Measurements from ENCODE around the gene PAAF1.

Gene PAAF1

DNA sequence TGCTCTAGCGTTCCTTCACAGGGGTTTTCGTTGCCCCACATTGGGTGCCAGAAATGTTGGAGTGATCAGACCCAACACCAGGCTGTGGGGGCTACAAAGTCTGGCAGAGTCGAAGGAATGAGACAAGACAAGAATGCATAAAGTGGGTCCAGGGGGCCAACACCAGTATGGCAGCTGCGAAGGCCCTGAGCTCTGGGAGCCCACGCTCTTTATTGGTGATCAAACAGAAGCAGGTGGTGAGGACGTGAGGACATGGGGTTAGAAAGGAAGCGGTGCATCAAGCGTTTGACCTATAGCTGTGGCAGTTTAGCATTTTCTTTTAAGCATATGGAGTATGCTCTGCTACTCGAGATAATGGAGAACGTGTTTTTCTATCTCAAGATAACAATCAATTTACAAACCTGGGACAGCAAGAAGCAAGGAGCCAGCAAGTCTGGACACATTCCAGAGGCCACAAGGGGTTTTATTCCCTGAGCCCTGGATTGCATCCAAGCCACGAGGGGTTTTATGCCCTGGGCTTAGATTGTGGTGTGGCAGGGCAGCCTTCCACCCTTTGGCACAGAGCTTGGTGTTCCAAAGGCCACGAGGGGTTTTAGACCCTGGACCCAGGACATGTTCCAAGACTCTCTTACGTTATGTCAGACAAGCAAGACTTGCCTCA, 70.1 kb downstream of the PAAF1 start:
- no peak for DNase-seq (ENCODE audit: low spot score)

DNA sequence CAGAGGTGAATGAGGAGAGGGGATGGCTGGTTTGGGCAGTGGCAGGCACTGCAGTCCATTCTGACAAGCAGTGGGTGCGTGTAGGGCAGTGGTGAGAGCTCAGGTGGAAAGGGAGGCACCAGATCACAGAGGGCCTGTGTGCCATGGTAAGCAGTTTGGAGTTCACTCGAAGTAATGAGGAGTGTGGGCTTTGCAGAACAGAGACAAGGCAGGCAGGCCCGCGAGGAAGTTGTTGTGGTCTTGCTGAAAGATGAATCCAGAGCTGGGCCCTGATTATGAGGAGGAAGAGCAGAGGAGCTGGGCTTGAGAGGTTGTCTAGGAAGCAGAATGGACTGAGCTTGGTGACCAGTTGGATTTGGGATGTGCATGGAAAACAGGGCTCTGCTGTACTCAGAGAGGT, 72.4 kb downstream of the PAAF1 start:
- DNase-seq (ENCODE audit: low spot score), result no peak

DNA sequence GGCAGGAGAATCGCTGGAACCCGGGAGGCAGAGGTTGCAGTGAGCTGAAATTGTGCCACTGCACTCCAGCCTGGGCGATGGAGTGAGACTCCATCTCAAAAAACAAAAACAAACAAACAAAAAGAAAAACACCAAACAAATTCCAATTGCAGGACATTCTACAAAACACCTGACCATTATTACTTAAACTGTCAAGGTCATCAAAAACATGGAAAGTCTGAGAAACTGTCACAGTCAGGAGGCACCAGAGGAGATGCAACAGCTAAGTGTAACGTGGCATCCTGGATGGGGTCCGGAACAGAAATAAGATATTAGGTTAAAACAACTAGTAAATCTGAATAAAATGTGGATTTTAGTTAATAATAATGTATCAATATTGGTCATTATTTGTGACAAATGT, 73.1 kb downstream of the PAAF1 start:
- no peak for DNase-seq (ENCODE audit: low spot score)

DNA sequence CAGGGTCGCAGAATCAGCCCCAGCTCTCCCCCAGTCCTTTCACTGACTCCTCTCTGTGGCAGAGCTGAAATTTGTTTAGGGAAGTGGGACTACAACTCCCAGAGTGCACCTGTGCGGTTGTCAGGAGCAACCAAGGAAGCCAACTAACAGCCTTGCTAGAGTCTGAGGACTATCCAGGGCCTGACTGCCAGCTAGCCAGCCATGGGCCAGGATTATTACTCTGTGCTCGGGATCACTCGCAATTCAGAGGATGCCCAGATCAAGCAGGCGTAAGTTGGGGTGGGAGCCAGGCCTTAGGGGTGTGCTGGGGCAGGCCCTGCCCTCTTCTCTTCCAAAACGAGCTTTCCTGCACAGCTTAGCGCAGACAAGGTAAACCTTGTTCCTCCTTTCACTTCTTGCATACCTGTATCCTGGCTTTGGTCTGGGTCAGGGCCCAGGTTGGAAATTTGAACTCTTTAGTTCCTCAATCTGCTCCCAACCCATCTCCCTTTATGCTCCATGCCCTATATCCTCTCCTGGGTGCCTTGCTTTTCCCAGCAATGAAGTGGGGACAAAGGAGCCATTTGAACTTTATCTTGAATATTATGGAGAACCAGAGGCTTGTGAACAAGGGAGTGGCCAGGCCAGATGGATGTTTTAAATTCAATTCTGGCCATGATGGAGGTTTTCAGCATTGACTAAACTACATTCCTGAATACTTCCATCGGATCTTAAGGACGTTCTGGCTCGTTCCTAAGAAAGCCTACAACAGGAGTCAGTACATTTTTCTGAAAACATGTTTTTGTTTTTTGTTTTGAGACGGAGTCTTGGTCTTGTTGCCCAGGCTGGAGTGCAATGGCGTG, 74.3 kb downstream of the PAAF1 start, which contains the start of gene DNAJB13:
DNAJB13 (plus strand) TSS at position 158 of the 842 bp plus-strand sequence; CDS start at position 202, 44 bp downstream.
- DNase-seq (ENCODE audit: low spot score), result no peak

DNA sequence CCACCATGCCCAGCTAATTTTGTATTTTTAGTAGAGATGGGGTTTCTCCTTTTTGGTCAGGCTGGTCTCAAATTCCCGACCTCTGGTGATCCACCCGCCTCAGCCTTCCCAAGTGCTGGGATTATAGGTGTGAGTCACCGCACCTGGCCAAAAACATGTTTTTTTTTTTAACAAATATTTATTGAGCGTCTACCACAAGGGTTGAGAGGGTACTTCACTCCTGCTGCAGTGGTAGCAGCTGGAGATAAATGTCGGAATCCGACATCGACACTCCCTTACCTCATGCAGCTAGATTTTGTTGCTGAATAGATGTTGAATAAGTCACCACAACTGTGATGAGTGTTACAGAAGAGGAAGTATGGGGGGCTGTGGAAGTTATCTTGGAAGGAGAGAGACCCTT, 75.0 kb downstream of the PAAF1 start:
- DNase-seq (ENCODE audit: low spot score), result no peak

DNA sequence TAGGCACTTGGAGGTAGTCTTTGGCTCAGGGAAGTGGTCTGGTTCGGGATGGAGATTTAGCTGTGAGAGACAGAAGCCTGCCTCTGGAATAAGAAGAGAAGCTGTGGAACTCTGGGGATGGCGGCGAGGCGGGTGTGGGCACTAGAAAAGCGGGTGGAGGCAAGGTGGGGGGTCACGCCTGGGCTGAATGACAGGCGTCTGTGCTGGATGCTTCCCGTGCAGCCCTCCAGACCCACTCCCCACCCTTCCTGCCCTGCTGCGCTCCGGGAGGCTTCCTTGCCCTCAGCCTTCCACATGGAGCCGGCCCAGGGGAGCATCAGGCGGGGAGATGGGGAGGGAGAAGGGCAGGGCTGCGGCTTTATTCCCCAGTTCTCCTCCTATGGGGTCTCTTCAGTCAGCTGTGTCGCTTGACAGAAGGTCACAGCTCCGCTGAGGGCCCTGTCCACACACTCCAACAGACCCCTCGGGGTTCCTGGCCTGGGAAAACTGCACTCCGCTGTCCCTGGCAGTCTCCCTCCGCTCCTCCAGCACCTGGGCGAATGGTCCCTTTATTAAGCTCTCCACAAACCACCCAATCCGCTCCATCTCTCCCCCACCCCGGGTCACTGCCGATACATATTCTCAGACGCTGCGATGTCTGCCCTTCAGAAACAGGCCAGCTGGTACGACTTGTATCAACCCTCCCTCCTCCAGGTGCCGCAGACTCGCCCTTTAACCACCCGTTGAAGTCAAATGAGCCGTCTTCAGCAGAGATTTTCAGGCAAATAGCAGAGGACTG, 80.3 kb downstream of the PAAF1 start:
- DNase-seq (ENCODE audit: low spot score), result no peak

DNA sequence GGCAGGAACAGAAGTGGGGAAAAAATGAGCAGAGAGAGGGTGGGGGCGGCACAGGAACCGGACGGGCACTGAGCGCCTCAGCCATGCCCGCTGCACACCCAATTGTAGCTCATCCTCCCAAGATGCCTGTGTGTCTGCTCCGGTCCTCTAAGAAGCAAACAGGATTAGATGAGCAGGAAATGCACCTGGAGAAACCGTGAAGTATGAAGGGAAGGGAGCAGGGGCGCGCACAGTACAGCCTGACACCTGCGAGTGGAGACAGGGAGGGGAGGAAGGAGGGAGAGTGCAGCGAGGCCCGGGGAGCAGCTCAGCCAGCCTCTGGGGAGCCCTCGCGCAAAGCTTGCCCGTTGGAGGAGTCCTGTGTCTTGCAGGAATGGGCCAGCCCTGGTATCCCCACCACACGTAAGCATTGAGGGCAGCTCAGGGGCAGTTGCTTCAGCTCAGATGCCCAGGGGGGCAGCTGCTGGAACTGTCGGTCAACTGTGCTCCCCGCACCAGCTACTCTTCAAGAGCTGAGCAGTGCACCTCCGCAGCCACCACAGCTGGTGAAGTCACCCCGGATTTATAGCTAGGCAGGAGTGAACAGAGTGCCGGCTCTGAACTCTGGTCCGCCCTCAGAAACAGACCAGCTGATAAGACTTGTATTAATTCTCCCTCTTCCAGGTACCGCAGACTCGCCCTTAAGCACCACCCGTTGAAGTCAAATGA, 81.0 kb downstream of the PAAF1 start:
- no peak for DNase-seq (ENCODE audit: low spot score)

DNA sequence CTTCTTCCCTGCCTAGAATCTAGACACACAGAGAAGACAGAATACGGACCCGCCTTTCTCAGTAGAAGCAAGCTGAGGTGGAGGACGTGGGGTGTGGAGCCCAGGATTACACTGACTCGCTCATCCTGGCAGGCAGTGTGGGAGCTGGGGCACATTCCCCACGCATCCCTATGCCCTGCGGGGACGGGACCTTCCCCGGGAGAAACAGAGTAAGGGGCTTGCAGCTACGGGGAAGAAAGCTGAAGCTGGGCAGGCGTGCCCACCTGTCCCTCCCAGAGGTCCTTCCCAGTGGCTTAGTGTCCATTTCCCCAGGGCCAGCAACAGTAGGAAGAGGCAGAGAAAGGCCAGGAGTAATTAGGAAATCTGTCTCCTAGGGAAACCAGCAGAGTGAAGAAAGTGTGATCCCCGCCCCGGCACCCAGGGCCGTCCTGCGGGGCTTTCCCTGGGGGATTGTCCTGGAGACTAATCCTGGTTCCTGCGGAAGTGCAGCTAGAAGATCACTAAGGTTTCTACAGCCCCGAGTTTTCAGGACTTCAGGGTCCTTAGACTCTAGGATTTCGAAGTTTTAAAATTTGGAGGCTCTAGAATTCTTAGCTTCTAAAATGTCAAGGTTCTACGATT, 81.8 kb downstream of the PAAF1 start:
- no peak for DNase-seq (ENCODE audit: low spot score)

DNA sequence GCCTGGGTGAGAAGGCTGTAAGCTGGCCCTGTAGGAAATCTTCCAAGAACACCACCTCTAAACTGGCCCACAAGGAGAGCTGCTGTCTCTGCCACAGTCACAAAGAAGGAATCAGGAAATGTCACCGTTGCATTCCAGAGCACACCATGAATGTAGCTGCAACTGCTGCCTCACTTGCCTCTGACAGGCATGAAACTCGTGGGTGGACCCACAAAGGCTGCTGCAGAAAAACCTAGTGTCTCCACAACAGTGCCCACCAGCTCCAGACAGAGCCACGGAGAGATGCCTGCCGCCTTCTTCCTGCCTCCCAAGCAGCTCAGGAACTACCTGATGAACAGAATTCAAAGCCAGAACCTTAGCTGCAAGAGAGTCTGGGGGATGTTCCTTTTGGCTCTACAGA, 84.5 kb downstream of the PAAF1 start:
- DNase-seq (ENCODE audit: low spot score), result no peak

DNA sequence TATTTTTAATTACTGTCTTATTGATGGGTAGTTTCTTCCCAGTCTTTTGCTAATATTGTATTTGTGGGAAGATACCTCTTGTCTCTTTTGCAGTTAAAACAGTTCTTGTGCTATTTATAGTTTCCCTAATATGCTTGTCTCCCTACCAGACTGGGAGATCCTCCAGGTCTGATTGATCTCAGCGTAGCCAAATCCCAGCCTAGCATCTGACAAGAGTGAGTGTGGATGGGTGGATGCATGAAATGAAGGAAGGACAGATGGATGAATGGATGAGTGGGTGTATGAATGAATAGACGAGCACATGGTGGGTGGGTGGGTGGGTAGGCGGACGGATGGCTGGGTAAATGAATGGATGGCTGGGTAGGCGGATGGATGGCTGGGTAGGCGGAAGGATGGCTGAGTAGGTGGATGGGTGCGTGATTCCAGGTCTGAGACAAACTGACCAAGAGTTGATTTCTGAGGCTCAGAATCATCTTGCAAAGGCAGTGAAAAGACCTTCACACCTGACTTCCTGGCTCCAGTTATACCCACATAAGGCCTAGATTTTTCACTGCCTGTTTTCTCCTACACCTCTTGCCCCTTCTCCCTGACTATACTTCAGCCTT, 85.4 kb downstream of the PAAF1 start:
- no peak for DNase-seq (ENCODE audit: low spot score)

DNA sequence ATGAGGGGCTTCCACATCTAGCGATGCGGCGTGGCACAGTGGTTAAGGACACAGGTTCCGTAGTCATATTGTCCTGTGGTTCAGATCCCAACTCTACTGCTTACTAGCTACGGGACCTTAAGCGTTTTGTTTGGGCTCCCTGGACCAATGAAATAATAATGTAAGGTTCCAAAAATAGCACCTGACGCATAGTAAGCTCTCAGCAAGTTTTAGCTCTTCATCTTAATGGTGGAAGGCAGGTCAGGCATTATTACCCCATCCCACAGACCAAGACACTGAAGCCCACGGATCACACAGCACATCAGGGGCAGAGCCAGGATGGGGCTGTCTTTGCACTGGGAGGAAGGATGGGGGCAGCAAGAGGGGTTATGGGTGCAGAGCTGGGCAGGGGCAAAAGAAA, 87.1 kb downstream of the PAAF1 start:
- DNase-seq (ENCODE audit: low spot score), result no peak

DNA sequence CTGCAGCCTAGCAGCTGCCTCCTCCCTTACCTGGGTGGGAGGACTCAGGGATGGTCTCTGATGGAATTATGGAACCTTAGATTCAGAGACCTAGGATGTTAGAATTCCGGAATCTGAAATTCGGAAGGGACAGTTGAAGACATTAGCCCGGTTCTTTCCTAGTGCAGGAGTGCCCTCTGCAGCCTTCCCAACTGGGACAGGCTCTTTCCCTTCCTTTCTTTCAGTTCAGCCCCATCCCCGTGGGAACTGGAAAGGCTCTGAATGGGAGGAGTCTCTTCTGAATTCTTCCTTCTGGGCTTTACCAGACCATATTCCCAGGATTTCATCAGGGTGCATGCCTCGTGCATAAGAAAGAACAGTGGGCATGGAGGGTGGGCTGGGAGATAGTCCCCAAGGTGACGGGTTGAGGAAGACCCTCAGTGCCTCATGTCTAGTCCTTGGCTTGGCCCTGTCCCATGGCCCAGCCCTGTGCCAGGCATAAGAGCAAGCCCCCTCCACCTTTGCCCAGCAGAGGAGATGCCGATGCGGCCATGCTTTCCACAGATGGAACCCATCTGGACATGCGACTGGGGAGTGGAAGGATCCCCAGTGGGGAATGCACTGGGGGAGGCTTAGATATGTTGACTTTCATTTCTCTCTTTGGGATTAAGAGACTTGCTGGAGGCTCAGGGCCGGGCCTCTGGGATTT, 88.4 kb downstream of the PAAF1 start:
- DNase-seq (ENCODE audit: low spot score), result no peak

DNA sequence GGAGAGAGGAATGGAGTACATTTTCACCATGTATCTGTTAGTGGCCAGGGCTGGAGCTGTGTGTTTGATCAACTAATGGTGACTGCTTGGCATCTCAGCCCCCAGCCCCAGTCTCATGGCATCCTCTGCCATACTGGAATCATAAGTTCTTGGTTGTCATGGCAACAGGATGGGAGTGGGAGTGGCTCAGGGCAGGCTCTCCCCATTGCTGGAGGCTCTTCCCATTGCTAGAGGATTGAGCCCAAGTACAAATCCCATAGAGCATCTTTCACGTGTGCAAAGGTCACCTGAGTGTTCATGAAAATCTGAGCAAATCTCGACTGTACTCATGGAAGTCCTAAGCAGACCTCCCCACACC, 88.9 kb downstream of the PAAF1 start:
- DNase-seq (ENCODE audit: low spot score), result no peak

DNA sequence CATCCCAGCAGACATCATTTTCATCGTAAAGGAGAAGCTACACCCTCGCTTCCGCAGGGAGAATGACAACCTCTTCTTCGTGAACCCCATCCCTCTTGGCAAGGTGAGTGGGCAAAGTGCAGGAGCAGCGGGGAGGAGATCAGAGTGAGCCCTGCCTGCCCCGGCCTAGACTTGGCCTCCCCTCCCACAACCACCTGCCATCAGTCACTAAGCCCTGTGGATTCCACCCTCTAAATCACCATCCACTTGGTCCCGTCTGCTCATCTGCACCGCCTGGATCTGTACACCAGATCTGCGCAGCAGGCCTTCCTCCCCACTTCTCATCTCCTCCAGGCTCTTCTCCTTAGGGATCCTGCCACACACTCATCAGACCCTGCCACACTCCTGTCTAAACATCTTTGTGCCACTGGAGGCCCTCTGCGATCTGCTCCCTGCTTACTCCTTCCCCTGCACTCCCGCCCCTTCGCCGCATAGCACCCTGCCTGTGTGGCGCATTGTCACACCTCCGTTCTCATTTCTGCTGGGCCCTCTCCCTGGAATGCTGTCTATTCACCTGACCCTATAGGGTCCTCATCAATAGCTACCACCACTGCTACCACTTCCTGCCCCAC, 91.7 kb downstream of the PAAF1 start:
- DNase-seq (ENCODE audit: low spot score), result no peak

DNA sequence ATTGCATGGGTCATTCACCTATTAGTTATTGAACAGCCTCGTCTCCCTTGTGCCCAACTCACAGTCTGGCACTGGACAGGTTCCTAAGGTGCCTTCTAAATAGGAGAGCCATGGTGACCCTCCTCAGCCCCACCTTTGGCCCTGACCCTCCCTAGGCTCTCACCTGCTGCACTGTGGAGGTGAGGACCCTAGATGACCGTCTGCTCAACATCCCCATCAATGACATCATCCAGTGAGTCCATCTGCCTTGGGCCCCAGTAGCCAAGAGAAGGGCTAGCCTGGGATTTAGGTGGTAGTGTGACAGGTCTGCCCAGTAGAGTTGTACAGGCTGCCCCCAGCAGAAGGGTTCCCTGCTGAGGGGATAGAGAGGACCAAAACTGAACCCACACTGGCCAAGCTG, 92.3 kb downstream of the PAAF1 start:
- DNase-seq (ENCODE audit: low spot score), result no peak

DNA sequence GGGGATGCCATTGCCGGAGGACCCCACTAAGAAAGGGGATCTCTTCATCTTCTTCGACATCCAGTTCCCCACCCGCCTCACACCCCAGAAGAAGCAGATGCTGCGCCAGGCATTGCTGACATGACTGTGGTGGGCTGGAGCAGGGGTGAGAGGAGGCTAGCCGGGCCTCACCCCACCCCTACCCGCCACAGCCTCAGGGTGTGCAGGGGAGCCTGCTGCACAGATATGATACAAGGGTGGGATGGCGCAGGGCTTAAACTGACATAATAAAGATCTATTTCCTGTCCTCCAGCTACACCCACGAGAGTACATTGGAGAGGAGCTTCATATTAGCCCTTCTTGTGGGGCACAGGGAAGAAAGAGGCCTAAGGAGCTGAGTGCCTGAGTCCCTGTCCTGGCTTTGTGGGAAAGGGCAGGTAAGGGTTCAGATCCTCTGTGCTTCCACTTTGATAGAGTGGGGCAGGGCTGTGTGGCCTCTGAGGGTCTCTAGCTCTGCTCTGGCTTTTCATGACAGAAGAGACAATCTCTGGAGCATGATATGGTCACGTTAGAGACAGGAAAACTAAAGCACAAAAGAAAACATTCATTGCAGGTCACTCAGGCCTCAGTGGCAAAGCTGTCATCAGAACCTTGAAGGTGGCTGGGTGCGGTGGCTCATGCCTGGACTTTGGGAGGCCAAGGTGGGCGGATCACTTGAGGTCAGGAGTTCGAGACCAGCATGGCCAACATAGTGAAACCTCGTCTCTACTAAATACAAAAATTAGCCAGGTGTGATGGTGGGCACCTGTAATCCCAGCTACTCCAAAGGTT, 93.4 kb downstream of the PAAF1 start:
- DNase-seq (ENCODE audit: low spot score), result no peak

DNA sequence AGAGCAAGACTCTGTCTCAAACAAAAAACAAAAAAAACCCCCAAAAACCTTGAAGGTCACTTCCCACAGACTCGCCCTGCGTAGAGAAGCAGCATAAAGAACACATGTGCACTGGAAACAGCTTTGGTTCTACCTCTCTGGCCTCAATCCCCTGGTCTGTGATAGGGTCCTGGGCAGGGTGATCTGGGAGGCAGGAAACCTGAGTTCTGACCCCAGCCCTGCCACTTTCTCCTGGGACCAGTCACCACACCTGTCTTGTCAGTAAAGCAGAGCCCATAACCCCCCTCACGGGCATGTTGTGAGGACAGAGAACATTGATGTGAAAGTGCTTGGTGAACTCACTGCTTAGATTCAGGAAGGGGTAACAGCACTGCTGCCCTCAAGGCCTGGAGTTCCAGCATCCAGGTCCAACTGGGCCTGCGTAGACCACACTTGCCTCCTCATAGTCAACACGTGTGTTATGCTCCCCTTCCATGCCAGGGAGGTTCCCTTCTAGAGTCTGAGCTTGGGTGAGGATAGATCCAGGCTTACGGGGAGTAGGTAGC, 94.4 kb downstream of the PAAF1 start:
- DNase-seq (ENCODE audit: low spot score), result no peak

DNA sequence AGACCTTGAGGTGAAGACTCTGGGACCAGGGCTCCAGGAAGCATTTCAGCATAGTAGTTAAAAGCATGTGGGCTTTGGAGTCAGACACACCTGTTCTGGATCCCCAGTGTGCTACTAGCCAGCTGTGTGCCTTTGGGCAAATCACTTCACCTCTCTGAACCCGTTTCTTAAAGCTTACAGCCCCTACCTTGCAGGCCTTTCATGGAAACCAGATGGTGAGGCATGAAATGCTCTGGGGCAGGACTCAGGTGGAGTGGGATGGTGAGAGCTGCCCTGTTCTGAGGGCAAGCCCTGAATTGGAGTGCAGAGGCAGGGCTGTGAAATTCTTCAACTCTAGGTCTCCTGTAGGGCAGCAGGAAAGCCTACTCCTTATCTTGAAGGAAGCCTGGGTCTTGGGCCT, 95.4 kb downstream of the PAAF1 start:
- DNase-seq (ENCODE audit: low spot score), result no peak

Measured in kidney capillary endothelial cell (primary cell).